ENCODE data around the gene SEC23B. TPM values are rescaled to one million over a fixed set of nuclear protein-coding genes. Genes with fewer than 3 reads are reported as not detected.

Gene SEC23B
- total RNA-seq, 1 experiment from 2014 or later, result 67.1 TPM

DNA sequence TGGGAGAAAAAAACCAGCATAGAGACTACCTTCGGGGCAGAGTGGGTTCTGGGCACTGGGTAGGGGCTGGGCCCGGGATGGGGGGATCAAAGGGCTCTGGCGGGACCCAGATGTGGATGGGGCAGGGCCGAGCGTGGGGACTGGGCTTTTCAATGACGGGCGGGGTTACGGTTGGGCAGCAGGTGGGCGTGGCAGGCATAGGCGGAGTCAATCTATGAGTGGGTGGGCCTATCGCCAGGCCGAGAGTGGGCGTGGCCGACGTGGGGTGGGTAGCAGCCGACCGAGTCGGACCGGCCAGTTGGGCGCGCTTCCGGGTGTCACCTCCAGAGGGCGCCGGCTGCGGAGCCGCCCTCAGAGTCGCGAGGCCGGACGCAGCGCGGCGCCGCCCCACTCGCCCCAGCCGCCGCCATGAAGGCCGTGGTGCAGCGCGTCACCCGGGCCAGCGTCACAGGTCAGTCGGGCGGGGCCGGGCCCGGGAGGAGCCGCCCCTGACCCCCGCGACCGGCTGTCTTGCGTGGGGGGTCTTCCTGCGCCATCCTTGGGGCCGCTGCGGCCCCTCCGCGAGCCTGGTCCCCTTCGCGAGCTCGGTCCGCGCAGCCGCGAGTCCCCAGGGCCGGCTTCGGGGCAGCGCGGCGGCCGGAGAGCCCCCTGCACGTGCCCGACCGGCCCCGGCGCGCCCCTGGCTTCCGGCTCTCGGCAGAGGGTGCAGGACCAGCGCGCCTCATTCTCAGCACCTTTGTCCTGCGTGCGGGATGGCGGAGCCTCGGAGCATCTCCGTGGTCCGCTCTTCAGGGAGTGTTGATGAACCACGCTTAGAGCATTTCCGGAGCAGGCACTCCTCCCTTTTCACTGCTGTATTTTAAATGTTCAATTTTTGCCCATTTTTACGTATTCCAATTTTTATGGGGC, 80.2 kb downstream of the SEC23B start, which contains the start of gene DTD1 (continued):
- no peak for TF ChIP-seq MXD4 (CRISPR knock-in tag; IDR thresholded peaks at IDR 0.05; ENCODE audit: borderline replicate concordance)
- TF ChIP-seq, protein P1, sequence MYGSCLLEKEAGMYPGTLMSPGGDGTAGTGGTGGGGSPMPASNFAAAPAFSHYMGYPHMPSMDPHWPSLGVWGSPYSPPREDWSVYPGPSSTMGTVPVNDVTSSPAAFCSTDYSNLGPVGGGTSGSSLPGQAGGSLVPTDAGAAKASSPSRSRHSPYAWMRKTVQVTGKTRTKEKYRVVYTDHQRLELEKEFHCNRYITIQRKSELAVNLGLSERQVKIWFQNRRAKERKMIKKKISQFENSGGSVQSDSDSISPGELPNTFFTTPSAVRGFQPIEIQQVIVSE (CRISPR knock-in tag; IDR thresholded peaks at IDR 0.05; ENCODE audit: borderline replicate concordance), result no peak
- TF ChIP-seq CBFB (CRISPR knock-in tag; IDR thresholded peaks at IDR 0.05; ENCODE audit: low read depth), result no peak
- no peak for TF ChIP-seq TEAD4 (CRISPR knock-in tag; IDR thresholded peaks at IDR 0.05)
- TF ChIP-seq ARID4B (CRISPR knock-in tag; IDR thresholded peaks at IDR 0.05; ENCODE audit: borderline replicate concordance), result peak; percentile 56; the same call in 1 of the 2 replicates
- TF ChIP-seq SP1 (CRISPR knock-in tag; conservative IDR thresholded peaks at IDR 0.05), result peak; percentile 85
- TF ChIP-seq ZNF121 (CRISPR knock-in tag; IDR thresholded peaks at IDR 0.05), result no peak
- TF ChIP-seq, protein P2, sequence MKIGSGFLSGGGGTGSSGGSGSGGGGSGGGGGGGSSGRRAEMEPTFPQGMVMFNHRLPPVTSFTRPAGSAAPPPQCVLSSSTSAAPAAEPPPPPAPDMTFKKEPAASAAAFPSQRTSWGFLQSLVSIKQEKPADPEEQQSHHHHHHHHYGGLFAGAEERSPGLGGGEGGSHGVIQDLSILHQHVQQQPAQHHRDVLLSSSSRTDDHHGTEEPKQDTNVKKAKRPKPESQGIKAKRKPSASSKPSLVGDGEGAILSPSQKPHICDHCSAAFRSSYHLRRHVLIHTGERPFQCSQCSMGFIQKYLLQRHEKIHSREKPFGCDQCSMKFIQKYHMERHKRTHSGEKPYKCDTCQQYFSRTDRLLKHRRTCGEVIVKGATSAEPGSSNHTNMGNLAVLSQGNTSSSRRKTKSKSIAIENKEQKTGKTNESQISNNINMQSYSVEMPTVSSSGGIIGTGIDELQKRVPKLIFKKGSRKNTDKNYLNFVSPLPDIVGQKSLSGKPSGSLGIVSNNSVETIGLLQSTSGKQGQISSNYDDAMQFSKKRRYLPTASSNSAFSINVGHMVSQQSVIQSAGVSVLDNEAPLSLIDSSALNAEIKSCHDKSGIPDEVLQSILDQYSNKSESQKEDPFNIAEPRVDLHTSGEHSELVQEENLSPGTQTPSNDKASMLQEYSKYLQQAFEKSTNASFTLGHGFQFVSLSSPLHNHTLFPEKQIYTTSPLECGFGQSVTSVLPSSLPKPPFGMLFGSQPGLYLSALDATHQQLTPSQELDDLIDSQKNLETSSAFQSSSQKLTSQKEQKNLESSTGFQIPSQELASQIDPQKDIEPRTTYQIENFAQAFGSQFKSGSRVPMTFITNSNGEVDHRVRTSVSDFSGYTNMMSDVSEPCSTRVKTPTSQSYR (CRISPR knock-in tag; IDR thresholded peaks at IDR 0.05), result no peak
- no peak for TF ChIP-seq RELA (CRISPR knock-in tag; IDR thresholded peaks at IDR 0.05; ENCODE audit: borderline replicate concordance)
- no peak for TF ChIP-seq ZNF317 (CRISPR knock-in tag; IDR thresholded peaks at IDR 0.05; ENCODE audit: borderline replicate concordance, low read depth)
- TF ChIP-seq EMX1 (CRISPR knock-in tag; IDR thresholded peaks at IDR 0.05), result no peak
- no peak for TF ChIP-seq IRF2 (CRISPR knock-in tag; IDR thresholded peaks at IDR 0.05; ENCODE audit: borderline replicate concordance, low read depth)
- TF ChIP-seq, protein P3, sequence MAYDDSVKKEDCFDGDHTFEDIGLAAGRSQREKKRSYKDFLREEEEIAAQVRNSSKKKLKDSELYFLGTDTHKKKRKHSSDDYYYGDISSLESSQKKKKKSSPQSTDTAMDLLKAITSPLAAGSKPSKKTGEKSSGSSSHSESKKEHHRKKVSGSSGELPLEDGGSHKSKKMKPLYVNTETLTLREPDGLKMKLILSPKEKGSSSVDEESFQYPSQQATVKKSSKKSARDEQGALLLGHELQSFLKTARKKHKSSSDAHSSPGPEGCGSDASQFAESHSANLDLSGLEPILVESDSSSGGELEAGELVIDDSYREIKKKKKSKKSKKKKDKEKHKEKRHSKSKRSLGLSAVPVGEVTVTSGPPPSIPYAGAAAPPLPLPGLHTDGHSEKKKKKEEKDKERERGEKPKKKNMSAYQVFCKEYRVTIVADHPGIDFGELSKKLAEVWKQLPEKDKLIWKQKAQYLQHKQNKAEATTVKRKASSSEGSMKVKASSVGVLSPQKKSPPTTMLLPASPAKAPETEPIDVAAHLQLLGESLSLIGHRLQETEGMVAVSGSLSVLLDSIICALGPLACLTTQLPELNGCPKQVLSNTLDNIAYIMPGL (CRISPR knock-in tag; IDR thresholded peaks at IDR 0.05), result no peak
- TF ChIP-seq, protein P4, sequence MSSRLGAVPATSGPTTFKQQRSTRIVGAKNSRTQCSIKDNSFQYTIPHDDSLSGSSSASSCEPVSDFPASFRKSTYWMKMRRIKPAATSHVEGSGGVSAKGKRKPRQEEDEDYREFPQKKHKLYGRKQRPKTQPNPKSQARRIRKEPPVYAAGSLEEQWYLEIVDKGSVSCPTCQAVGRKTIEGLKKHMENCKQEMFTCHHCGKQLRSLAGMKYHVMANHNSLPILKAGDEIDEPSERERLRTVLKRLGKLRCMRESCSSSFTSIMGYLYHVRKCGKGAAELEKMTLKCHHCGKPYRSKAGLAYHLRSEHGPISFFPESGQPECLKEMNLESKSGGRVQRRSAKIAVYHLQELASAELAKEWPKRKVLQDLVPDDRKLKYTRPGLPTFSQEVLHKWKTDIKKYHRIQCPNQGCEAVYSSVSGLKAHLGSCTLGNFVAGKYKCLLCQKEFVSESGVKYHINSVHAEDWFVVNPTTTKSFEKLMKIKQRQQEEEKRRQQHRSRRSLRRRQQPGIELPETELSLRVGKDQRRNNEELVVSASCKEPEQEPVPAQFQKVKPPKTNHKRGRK (CRISPR knock-in tag; IDR thresholded peaks at IDR 0.05; ENCODE audit: borderline replicate concordance), result no peak
- no peak for TF ChIP-seq IRF1 (CRISPR knock-in tag; IDR thresholded peaks at IDR 0.05)
- no peak for TF ChIP-seq NFATC4 (CRISPR knock-in tag; IDR thresholded peaks at IDR 0.05)
- TF ChIP-seq TCF7 (CRISPR knock-in tag; IDR thresholded peaks at IDR 0.05; ENCODE audit: low read depth), result no peak
- 0 out of 2 replicates have a peak, but pooled peaks have one; percentile 20 for TF ChIP-seq TEAD1 (CRISPR knock-in tag; IDR thresholded peaks at IDR 0.05)
- 0 out of 2 replicates have a peak, but pooled peaks have one; percentile 25 for TF ChIP-seq KAT7 (CRISPR knock-in tag; IDR thresholded peaks at IDR 0.05; ENCODE audit: borderline replicate concordance)
- TF ChIP-seq, protein P5, sequence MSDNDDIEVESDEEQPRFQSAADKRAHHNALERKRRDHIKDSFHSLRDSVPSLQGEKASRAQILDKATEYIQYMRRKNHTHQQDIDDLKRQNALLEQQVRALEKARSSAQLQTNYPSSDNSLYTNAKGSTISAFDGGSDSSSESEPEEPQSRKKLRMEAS (CRISPR knock-in tag; IDR thresholded peaks at IDR 0.05), result no peak; the same call in 1 of the 2 replicates
- TF ChIP-seq NFE2L1 (CRISPR knock-in tag; IDR thresholded peaks at IDR 0.05), result no peak
- no peak for TF ChIP-seq PRRX2 (CRISPR knock-in tag; IDR thresholded peaks at IDR 0.05)
- TF ChIP-seq FOXK1 (CRISPR knock-in tag; IDR thresholded peaks at IDR 0.05), result no peak
- TF ChIP-seq FOXJ3 (CRISPR knock-in tag; IDR thresholded peaks at IDR 0.05; ENCODE audit: borderline replicate concordance), result no peak
- no peak for TF ChIP-seq NFYB (CRISPR knock-in tag; conservative IDR thresholded peaks at IDR 0.05; ENCODE audit: low read depth)
- TF ChIP-seq OVOL2 (CRISPR knock-in tag; IDR thresholded peaks at IDR 0.05; ENCODE audit: borderline replicate concordance), result no peak

Data from WTC11 (cell line).